ENCODE measurements around the gene FCN1.
A peak's percentile ranks its signal among the peaks of the same experiment; 100 is the strongest.
"Not testable (repeated sequence)": the region's sequence is repeated elsewhere in the genome, so short reads cannot be mapped to it uniquely, and the experiment has no call there.

The FCN1 gene

DNA sequence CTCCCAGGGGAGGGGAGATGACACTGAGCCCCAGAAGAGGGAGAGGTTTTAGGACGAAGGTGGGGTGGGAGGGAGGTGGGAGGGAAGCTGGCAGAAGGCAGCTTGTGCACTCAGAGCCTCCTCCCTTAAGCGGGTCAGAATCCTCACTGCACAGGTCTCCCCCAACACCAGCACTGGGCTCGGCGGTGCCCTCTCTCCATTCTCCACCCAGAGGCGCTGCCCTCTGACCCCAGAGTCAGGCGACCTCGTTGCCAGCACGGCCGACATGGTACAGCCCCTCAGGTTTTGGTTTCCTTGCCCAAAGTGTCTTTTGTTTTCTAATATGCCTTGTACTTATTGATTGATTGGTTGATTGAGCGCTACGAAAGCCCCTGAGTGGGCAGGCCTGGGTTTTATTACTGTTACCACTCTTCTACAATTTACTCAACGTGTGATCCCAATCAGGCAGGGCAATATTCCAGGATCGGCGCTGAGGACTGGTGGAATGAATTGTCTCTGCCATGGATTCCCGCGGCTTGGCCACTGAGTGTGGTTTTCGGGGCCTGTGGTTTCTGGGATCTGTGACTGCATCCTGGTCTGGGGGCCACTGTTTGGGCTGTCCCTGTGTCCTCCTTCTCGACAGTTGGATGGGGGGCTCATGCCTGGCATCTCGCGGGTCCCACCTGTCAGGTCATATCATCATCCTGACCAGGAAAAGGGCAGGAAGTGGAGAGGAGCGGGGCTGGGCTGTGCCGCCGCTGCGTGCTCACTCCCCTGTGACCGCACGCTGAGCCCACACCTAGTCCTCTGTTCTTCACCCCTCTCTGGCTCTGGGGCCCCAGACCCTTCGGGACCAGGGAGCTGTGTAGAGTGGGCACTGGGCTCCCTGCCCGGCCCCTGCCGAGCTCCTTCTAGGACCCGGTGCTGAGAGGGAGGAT, 46.7 kb downstream of the FCN1 start:
- peak; percentile 10 for DNase-seq

DNA sequence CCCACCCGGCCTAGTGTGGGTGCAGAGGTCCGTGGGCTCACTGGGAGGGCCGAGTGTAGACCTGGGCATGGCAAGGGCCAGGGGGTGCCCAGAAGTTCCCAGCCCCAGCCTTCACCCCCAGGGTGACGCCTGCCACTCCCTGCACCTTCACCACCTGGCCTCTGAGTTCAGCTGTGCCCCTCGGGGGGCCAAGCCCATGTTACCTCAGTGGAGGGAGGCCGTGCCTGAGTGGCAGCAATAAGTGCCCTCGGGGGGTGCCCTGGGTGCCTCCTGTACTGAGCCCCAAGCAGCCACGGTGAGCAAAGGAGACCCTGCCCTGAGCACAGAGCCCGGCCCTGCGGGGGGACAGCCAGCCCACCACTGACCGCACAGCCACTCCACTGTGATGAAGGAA, 47.4 kb downstream of the FCN1 start:
- DNase-seq, result peak; percentile 11

DNA sequence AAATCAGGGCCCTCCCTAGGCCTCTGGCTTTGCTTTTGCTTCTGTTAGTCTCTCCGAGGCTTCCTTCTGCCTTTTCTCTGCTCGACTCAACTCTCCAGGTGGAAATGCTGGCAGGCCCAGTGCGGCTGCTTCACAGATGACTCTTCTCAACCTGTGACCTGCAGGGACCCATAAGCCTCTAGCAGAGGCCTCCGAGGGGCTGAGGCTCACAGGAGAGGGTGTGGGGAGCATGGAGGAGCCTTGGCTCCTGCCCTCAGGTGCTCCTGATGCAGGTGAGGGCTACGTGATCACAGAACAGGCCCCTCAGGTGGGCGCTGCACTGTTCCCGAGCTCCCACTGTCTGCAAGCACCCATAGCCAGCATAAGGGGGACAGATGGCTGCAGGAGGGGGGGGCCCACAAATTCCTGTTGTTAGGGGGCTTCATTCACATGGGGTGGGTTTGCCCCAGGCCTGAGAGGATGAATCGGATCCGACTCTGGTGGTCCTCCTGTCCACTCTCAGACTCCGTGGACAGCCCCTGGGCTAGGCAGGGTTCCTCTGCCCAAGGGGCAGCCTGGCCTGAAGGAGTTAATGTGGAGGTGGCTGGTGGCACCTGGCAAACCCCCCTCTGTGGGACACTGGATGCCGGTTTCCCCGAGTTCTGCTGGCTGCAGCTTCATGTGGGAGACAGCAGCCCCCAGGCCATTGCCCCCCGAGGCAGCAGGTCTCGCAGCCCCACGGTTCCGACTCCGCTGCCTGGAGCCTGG, 48.0 kb downstream of the FCN1 start:
- peak; percentile 11 for DNase-seq

DNA sequence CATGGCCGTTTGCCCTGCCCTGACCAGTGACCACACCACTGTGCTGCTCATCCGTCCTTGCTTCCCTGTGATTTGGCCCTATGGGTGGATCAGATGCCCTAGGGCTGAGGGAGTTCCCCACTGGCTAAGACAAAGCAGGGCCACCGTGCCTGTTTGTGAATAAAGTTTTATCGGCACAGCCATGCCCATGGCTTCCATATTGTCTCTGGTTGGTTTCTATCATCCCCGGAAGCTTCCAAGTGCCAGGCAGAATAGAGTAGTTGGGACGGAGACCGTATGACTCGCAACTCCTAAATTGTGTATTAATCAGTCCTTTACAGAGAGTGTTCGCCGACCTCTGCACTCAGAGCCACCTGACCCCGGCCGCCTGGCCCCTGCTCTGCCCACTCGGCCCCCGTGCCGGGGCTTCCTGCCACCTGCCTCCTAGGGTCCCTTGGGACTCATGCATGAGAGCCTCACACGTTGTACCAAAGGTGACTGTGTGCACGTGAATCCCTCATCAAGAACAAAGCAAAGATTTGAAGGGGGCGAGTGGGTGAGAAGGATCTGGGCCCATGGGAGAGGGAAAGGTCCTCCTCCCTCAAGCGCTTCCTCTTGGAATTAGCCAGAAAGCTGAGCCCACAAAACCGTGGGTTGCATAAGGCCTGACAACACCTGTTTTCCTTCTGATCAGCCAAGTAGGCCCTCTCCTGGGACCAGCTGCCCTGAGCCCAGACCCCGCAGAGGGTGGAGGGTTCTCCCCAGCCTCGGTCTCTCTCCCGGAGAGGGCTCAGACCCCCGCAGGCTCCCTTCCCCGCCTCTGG, 48.8 kb downstream of the FCN1 start:
- no peak for DNase-seq

DNA sequence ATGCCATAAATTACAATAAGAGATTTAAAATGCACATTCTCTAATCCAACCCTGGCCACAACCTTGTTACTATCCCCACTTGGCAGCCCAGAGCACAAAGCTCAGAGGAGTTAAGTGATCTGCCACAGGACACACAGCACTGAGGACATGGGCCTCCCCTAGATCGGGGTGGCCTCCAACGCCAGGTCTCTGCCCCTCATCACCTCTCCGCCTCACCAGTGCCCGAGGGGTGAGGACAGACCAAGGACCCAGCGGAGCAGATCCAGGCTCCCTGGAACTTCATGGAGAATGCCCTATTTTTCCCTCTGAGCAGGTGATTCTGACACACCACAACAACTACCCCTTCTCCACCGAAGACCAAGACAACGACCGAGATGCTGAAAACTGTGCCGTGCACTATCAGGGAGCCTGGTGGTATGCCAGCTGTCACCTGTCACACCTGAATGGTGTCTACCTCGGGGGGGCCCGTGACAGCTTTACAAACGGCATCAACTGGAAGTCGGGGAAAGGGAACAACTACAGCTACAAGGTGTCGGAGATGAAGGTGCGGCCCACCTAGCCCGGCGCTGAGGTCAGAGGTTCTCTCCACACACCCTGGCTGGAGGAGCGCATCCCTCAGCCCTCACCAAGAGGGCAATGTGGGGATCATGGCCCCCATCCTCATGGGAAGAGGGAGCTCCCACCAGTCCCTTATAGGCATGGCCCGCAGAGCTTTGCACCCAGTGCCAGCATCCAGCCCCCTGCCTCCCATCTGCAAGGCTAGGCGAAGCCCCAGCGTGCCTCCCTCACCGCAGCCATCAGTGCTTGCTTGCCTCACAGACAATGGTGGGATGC, 49.6 kb downstream of the FCN1 start:
- DNase-seq, result peak; percentile 8

DNA sequence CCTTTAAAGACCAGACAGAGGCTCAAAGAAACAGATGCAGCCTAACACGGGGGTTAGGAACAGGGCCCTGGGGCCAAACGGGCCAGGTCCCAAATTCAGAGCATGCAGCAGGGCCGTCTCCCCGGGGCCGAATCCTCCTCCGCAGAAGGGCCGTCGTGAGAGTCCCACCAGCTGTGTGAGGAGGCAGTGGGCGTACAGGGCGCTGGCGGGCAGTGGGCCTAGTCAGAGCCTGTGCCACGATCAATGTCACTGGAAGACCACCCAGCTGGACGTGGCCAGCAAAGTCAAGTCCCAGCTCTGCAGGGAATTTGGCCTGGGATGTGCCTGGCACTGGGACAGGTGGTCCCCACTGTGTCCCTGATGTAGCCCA, 52.9 kb downstream of the FCN1 start:
- peak; percentile 8 for DNase-seq

DNA sequence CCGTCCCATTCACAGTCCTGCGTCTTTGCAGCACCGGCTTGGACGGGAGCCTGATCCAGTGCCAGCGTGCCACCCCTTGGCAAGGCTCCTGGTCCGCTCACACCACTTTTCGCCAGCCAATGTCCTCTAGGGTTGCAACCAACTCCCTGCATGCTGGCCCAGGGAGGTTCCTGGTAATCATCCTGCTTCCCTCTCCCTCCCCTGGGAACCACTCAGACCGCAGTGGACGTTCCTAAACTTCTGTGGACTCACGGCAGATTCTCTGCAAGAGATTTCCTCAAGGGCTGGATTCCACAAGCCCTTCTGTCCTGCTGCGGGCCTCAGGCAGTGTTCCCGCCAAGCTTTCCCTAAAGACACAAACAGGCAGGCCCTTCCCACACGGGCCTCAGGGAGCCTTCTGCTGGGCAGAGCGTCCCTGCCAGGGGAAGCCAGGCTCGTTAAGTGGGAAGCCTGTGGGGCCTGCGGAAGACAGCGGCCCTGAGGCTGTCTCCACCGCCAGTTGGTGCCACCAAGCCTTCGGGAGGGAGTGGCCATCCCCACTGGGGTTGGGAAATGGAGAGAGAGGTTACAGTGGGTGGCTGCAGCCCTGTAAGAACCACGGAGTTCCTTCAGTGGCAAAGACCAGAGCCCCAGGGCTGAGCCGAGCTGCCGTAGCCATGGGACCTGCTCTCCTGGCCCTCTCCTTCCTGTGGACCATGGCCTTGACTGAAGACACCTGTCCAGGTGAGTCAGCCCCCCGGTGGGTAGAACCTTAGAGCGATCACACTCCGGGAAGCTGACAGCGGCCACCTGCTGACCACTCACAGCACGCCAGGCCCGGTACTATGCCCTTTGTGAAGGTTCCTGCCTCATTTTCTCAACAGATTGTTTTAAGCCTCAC, 53.5 kb downstream of the FCN1 start:
- DNase-seq, result peak; percentile 7

DNA sequence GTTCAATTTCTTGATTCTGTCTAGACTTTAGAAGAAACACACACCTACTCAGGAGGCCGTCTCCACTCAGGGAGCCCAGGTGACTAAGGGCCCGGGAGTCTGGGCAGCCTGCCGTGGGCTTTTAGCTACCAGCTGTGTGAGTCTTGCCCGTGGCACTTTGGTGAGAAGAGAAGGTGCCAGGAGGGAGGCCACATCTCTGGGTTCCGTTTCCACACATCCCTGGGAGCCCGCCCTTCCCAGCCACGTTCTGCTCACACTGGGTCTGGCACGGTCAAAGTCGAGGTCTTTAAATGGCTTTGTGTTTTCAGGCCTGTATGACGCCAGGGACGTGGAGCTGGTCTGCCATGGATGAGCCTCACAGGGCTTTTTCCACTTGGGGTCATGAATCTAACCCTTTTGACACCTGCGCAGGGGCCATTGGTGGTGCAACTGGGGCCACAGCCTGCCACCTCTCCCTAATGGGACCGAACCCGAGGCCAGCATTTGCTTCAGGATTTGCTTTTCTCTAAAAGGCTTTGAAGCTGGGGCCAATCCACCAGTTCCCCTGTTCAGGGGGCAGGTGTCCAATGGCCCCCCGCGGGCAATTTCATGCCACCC, 54.3 kb downstream of the FCN1 start:
- peak; percentile 16 for DNase-seq

DNA sequence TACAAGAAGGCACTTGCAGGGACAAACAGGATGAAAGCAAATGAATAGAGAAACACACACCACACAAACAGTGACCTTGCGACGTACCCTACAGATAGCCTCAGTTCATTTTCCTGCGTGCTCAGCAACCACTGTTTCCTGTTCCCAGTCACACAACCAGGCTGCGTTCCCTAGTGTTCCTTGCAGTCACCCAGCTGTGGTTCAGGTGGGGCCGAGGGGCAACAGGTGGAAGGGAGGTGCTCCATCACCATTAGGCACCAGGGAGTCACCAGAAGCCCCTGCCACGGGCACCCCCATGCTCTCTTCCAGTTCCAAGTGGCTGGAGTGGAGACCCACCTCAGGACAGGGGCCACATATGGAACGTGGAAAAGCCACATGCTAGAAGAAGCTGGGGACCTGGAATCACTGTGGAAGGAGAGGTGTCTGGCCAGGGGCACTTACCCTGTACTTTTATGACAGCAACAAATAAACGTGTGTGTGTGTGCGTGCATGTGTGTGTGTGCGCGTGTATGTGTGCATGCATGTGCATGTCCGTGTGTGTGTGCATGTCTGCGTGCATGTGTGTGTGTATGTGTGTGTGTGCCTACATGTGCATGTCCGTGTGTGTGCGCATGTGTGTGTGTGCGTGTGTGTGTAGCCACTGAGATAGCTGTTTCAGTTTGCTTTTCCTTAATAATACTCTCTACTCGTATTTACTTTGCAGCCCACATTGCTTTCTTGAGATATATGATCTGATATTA, 55.9 kb downstream of the FCN1 start:
- DNase-seq, result peak; percentile 10

DNA sequence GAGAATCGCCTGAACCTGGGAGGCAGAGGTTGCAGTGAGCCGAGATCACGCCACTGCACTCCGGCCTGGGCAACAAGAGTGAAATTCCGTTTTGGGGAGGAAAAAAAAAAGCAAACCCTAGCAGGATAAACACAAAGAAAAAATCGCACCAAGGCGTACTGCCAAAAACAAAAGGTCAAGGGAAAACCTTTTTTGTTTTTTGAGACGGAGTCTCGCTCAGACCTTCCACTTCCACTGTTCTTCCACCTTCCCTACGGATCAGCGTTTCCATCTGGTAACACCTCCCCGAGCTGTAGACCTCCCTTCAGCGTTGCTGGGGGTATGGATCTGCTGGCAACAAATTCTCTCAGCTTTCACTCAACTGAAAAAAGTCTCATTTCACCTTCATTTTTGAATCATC, 57.2 kb downstream of the FCN1 start:
- DNase-seq, result no peak

DNA sequence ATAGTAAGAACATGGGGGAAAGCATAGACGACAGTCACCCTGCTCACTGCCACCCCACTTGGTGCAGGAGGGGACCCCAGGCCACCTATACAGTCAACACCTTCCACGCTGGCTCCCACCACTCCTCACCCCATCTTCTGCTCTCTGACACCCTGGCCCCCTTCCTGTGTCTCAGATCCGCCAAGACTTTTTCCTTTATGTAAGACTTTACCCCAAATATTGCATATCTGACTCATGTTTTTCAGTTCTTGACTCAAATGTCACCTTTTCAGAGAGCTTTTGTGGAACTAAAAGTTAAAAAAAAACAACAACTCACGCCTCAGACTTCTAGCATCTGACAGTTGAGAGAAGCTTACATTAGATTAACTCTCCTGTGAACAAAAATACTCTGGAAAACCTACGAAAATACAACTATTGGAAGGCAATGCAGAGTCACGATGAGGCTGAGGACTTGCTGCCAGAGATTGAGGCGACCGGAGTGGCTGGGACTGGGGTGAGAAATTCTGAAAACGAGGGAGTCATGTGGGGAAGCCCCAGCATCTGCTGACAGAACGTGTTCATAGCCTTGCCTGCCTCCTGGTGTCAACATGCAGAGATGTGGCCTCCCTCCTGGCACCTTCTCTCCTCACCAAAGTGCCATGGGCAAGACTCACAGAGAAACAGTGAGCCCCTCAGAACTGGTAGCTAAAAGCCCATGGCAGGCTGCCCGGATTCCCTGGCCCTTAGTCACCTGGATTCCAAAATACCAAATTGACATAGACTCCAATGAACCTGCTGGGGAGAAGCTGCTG, 59.5 kb downstream of the FCN1 start:
- DNase-seq, result no peak

DNA sequence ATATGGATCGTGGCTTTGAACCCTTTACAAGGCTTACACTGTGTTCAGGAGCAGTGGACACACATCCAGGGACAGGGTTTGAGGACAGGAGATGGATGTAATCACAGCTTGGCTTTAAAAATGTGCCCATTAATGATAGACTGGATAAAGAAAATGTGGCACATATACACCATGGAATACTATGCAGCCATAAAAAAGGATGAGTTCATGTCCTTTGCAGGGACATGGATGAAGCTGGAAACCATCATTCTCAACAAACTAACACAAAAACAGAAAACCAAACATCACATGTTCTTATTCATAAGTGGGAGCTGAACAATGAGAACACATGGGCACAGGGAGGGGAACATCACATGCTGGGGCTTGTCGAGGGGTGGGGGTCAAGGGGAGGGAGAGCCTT, 60.3 kb downstream of the FCN1 start:
- not testable (repeated sequence) for DNase-seq

DNA sequence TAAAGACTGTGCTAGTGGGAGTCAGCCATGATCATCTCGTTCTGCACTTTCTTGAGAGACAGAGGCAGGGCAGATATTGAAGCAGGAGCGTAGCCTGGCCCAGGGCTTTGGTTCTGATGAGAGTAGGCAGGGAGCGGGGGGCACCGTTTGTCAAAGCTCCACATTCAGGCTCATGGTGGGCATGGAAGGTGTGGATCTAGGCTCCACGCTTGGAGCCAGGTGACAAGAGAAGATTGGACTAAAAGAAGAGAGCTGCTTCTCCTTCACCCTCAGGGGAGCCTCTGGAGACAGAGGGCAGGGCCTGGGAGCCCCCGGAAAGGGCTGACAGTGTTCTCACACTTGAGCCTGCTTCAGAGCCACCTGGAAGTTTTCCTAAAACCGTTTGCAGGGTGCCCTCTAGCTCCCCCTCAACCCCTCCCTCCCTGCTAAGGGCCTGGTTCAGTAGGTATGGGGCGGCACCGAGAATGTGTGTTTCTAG, 61.8 kb downstream of the FCN1 start:
- no peak for DNase-seq

Measured in right hindlimb (tissue), 1 donor.